Measurements from ENCODE around the gene KCNK5. TPM values are rescaled to one million over a fixed set of nuclear protein-coding genes. Genes with fewer than 3 reads are reported as not detected.

KCNK5 gene
- total and polyA plus RNA-seq, 9 of the 15 experiments (the other 6 are each of a cell fraction or from before 2014, with no cell fraction given), result 1.5 to 45.8 (median 25.8) TPM

GRCh38 chr6:39209360-39209811, 19.9 kb downstream of the KCNK5 start (continued):
- TF ChIP-seq UBTF (IDR thresholded peaks at IDR 0.05; ENCODE audit: borderline replicate concordance in 1 of 2, low read depth in 2 of 2, low read length in 2 of 2), result no peak
- no peak for TF ChIP-seq MIER1 (IDR thresholded peaks at IDR 0.05; ENCODE audit: low read depth)

- no peak overlapping the region for H3K27ac ChIP-seq (ENCODE audit: extremely low read depth, low read depth, low read length)
- BruUV-seq (replicated peaks), result no TSS peak
- no peak overlapping the region for H3K4me2 ChIP-seq (ENCODE audit: insufficient read depth, low read length)
- ATAC-seq (no peak), FAIRE-seq (no peak), DNase-seq (ENCODE audit: extremely low read depth in 1 of 4, low spot score in 3 of 4) (no peak)
- H3K9me3 ChIP-seq (replicated peaks; ENCODE audit: control insufficient read depth, insufficient read depth, low read depth, low read length), result no peaks in the 10 kb centered on the region; the same call in 1 of the 2 replicates
- H3K36me3 ChIP-seq (ENCODE audit: control insufficient read depth, insufficient read depth, low read length), result peaks cover 88% of the 10 kb centered on the region; the same call in 2 of the 3 replicates
- peaks cover 50% of the 10 kb centered on the region for H3K9me1 ChIP-seq (ENCODE audit: control insufficient read depth, insufficient read depth, low read length)
- intact Hi-C loops (cut with micrococcal nuclease) (no loop called here), in situ Hi-C loops (cut with MboI) (no loop called here)
- 83% methylated on average over 6 of the region's 6 CpGs for WGBS (ENCODE audit: insufficient coverage, low coverage, missing lambda C conversion rate)
- H3K27me3 ChIP-seq (ENCODE audit: control insufficient read depth in 2 of 2, insufficient read depth in 2 of 2, low read length in 2 of 2), result no peaks in the 10 kb centered on the region
- H3K4me1 ChIP-seq (replicated peaks in 1 of 2; ENCODE audit: control insufficient read depth in 2 of 2, insufficient read depth in 2 of 2, low read length in 2 of 2), result peaks cover 45 to 50% of the 10 kb centered on the region in 2 experiments
- peaks cover 100% of the 10 kb centered on the region for H3K79me2 ChIP-seq (ENCODE audit: control insufficient read depth, insufficient read depth, low read length)
- no peak overlapping the region for H3K4me3 ChIP-seq
- POLR2A ChIA-PET, result interaction anchor here (0.8 to 4.8 kb wide), 6 partner anchors 8 to 21 kb away, joined by 3 to 33 read pairs (median 8); no protein-coding TSS in a partner anchor
- CTCF ChIA-PET (ENCODE audit: low intra/inter-chr PET ratio), result no interaction called here
- H2AFZ ChIP-seq (ENCODE audit: low read depth, low read length), result no peak overlapping the region
- peaks cover 90% of the 10 kb centered on the region for H4K20me1 ChIP-seq (replicated peaks; ENCODE audit: control insufficient read depth, insufficient read depth, low read length)
- H3K9ac ChIP-seq (ENCODE audit: insufficient read depth in 1 of 2, low read depth in 2 of 2, low read length in 2 of 2), result no peak overlapping the region; a peak in 1 of 4 replicates
- TF ChIP-seq SMARCA5 (IDR thresholded peaks at IDR 0.05), result no peak
- TF ChIP-seq ZFX (CRISPR knock-in tag; IDR thresholded peaks at IDR 0.05), result no peak
- no peak for TF ChIP-seq ZNF668 (CRISPR knock-in tag; IDR thresholded peaks at IDR 0.05)
- TF ChIP-seq HDAC3 (IDR thresholded peaks at IDR 0.05; ENCODE audit: borderline replicate concordance, partially characterized antibody), result no peak
- no peak for TF ChIP-seq POLR2H (tag; IDR thresholded peaks at IDR 0.05; ENCODE audit: low read depth)
- no peak for TF ChIP-seq MTF1 (CRISPR knock-in tag; IDR thresholded peaks at IDR 0.05; ENCODE audit: borderline replicate concordance)
- TF ChIP-seq NR0B1 (IDR thresholded peaks at IDR 0.05; ENCODE audit: partially characterized antibody), result no peak
- TF ChIP-seq RBM15 (IDR thresholded peaks at IDR 0.05; ENCODE audit: insufficient read depth, low read length), result no peak
- no peak for TF ChIP-seq ELK3 (CRISPR knock-in tag; IDR thresholded peaks at IDR 0.05)
- TF ChIP-seq RNF219 (CRISPR knock-in tag; IDR thresholded peaks at IDR 0.05), result no peak
- TF ChIP-seq CREM (IDR thresholded peaks at IDR 0.05; ENCODE audit: low read depth), result no peak
These were observed 21.0 kb downstream of the KCNK5 start for GRCh38 chr6:39208223-39208739.
